CD4-positive, CD25-positive, alpha-beta regulatory T cell (primary cell): ENCODE data around the gene C1GALT1. TPM values are rescaled to one million over a fixed set of nuclear protein-coding genes. Genes with fewer than 3 reads are reported as not detected.

Experiments
- ATAC-seq, 2 donors: fragments of 150-1000 bp; cut with Tn5 transposase; one replicate each; pipeline ENCODE4 v1.10.0; 2021; ENCODE audit warnings: low read depth in 2 of 2, moderate number of reproducible peaks in 2 of 2, moderate library complexity in 1 of 2
- DNase-seq, 3 donors: peaks; one replicate each; pipeline versions ENCODE4 v3.0.0 to v3.0.0-alpha.2; 2012 to 2022; ENCODE audit warnings: mixed read lengths in 1 of 3
- H3K27ac ChIP-seq: one replicate; pipeline ENCODE4 v1.7.0; 2013; ENCODE audit warnings: mild to moderate bottlenecking, low read length; ENCODE audit not compliant: insufficient read depth, poor library complexity, severe bottlenecking
- H3K27me3 ChIP-seq: one replicate; pipeline ENCODE4 v1.7.0; 2013; ENCODE audit warnings: low read length; ENCODE audit not compliant: control insufficient read depth, insufficient read depth
- H3K36me3 ChIP-seq: one replicate; pipeline ENCODE4 v1.7.0; 2013; ENCODE audit warnings: mild to moderate bottlenecking, low read length, moderate library complexity; ENCODE audit not compliant: control insufficient read depth, insufficient read depth
- H3K4me1 ChIP-seq: 2 replicates; pipeline ENCODE4 v1.7.0; 2013; ENCODE audit warnings: mild to moderate bottlenecking, low read length; ENCODE audit not compliant: insufficient read depth, control insufficient read depth, poor library complexity, severe bottlenecking
- H3K4me3 ChIP-seq: one replicate; pipeline ENCODE4 v1.7.0; 2013; ENCODE audit warnings: low read depth, mild to moderate bottlenecking, low read length, moderate library complexity
- H3K9me3 ChIP-seq, 2 experiments: 1 replicate in 1 of 2; 2 replicates in 1 of 2; pipeline ENCODE4 v1.7.0; 2013; ENCODE audit warnings: low read length in 2 of 2, mild to moderate bottlenecking in 1 of 2, moderate library complexity in 1 of 2; ENCODE audit not compliant: control insufficient read depth in 2 of 2
- H3K27ac Mint-ChIP-seq, 3 donors: one replicate each; pipeline ENCODE4 v1.8.0; 2020 to 2022; ENCODE audit warnings: mild to moderate bottlenecking in 3 of 3, mixed read lengths in 3 of 3, moderate library complexity in 2 of 3
- H3K27me3 Mint-ChIP-seq: one replicate; pipeline ENCODE4 v1.8.0; 2022; ENCODE audit warnings: mild to moderate bottlenecking, mixed read lengths
- H3K36me3 Mint-ChIP-seq: one replicate; pipeline ENCODE4 v1.8.0; 2020; ENCODE audit warnings: mixed read lengths
- H3K4me1 Mint-ChIP-seq, 4 donors: one replicate each; pipeline ENCODE4 v1.8.0; 2020 to 2022; ENCODE audit warnings: mixed read lengths in 4 of 4, mild to moderate bottlenecking in 1 of 4
- H3K4me3 Mint-ChIP-seq, 4 donors: one replicate each; pipeline ENCODE4 v1.8.0; 2020 to 2022; ENCODE audit warnings: mild to moderate bottlenecking in 4 of 4, mixed read lengths in 4 of 4, moderate library complexity in 3 of 4
- H3K9me3 Mint-ChIP-seq, 7 donors: one replicate each; pipeline ENCODE4 v1.8.0; 2020 to 2022; ENCODE audit warnings: mixed read lengths in 7 of 7, mild to moderate bottlenecking in 3 of 7, moderate library complexity in 2 of 7
- polyA plus RNA-seq, 4 donors: library from polyadenylated mRNA; unstranded; fragments of 300-500 nt; fragmentation: Illumina TruSeq; gene quantifications; one replicate each; pipeline ENCODE4 v1.2.3, GENCODE V29; 2021
- total RNA-seq: library from RNA; stranded (reverse); gene quantifications from one replicate; pipeline ENCODE4 v1.2.3, GENCODE V29; 2022

The C1GALT1 gene
- total and polyA plus RNA-seq, 5 donors from 2014 or later: 31.5 to 36.8 (median 35.6) TPM

DNA sequence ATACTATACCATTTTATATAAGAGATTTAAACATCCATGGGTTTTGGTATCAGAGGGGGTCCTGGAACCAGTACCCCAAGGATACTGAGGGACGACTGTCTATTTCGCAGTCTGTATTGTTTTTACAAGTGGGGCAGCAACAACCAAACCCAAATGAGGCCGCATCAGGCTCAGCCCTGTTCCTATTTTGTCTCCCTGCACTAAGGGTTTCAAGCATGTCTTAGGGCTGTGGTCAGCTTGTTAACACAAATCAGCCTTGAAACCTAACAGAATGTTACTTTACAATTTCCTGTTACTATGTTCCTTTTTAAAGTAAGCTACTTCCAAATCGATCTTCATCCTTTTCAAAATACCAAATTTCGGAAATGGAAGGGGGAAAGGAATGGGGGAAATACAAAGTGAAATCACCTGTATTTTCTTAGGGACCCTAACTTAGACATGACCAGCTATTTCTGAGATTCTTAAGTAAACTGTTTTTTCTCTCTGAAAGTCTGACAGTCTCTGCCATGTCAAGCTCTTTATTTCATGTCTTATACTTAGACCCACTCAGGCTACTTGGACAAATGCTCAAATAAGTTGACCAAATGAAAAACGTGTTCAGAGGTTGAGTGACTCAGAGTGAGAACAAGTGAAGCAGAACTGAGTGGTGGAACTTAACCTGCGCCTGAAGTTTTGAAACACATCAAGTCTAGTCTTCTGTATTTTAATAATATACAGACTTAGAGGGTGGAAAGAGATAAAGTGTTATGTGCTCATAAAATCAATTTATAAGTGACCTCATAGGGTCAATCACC is 75.8 kb downstream of the C1GALT1 start:
- H3K4me1 ChIP-seq: peaks cover 13% of the 10 kb centered on the region
- H3K4me3 ChIP-seq: peak overlapping the region; percentile 94
- Mint-ChIP-seq H3K4me3 (peak overlapping the region; percentile 40 to 83 (median 56)), H3K27ac (peak overlapping the region; percentile 76 to 93 (median 87)), H3K9me3 (peaks cover 0 to 5% (median 0%) of the 10 kb centered on the region in 7 donors), H3K27me3 (no peaks in the 10 kb centered on the region), H3K4me1 (peaks cover 12 to 34% (median 24%) of the 10 kb centered on the region in 4 donors), H3K36me3 (peaks cover 4% of the 10 kb centered on the region)
- no peaks in the 10 kb centered on the region for H3K36me3 ChIP-seq
- no peaks in the 10 kb centered on the region for H3K27me3 ChIP-seq
- H3K9me3 ChIP-seq: no peaks in the 10 kb centered on the region
- H3K27ac ChIP-seq: peak overlapping the region; percentile 76
- DNase-seq: peak in 1 of 3 donors; percentile 39
- peak; percentile 25 to 39 for ATAC-seq

DNA sequence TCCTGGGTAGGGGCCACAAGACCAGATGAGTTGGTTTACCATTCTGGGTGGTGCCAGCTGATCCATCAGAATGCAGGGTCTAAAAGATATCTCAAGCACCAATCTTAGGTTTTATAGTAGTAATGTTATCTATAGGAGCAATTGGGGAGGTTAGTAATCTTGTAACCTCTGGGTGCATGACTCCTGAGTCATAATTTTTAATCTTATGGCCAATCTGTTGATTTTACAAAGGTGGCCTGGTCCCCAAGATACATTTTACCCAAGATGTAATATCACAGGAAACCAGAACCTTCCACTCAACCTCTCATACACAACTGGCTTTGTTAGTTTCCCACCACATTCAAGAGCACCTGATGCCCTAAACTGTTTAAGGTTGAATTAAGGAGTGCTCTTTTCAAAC is 79.5 kb downstream of the C1GALT1 start:
- peaks cover 0 to 5% (median 0%) of the 10 kb centered on the region in 7 donors for H3K9me3 Mint-ChIP-seq
- Histone ChIP-seq H3K36me3 (no peaks in the 10 kb centered on the region), H3K4me1 (peaks cover 13% of the 10 kb centered on the region), H3K27ac (no peak overlapping the region), H3K27me3 (no peaks in the 10 kb centered on the region), H3K9me3 (no peaks in the 10 kb centered on the region), H3K4me3 (no peak overlapping the region)
- no peaks in the 10 kb centered on the region for H3K36me3 Mint-ChIP-seq
- DNase-seq (no peak), ATAC-seq (no peak)
- peaks cover 12 to 32% (median 23%) of the 10 kb centered on the region in 4 donors for H3K4me1 Mint-ChIP-seq
- H3K27ac Mint-ChIP-seq: no peak overlapping the region
- peak overlapping the region in 1 of 4 donors; percentile 11 for H3K4me3 Mint-ChIP-seq
- no peaks in the 10 kb centered on the region for H3K27me3 Mint-ChIP-seq

DNA sequence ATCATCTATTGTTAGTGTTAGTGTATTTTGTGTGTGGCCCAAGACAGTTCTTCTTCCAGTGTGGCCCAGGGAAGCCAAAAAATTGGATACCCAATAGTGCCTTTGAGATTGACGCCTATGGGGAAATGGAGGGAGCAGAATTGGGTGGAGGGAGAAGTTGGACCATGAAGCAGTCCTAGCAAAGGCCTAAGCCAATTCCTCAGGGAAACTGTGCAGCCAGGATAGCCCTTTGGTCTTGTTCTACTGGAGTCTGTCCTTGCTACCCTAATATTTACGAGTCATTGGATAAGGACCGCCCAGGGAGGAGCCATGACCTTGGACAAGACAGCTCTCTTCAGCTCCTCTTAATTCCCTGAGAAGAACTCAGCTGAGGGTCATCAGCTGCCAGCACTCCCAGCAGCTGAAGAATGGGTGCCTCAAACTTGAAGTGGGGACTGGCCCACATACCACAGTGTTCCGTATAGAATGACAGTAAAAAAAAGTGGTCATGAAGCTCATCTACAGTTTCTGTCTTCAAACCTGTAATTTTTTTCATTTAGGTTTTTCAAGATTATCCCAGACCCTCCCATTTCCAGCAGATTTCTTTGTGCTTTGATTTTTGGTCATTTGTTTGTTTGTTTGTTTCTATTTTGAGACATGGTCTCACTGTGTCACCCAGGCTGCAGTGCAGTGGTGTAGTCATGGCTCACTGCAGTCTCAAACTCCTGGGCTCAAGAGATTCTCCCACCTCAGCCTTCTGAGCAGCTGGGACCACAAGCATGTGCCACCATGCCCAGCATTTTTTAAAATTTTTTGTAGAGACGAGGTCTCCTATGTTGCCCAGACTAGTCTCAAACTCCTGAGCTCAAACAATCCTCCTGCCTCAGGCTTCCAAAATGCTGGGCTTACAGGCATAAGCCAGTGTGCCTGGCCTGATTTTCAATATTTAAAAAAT is 81.2 kb downstream of the C1GALT1 start:
- H3K27me3 ChIP-seq: no peaks in the 10 kb centered on the region
- no peak for DNase-seq
- H3K27ac ChIP-seq: no peak overlapping the region
- no peaks in the 10 kb centered on the region for H3K36me3 ChIP-seq
- Mint-ChIP-seq H3K9me3 (peaks cover 0 to 5% (median 0%) of the 10 kb centered on the region in 7 donors), H3K4me3 (no peak overlapping the region), H3K27me3 (peaks cover 4% of the 10 kb centered on the region), H3K27ac (no peak overlapping the region), H3K4me1 (peaks cover 4 to 18% (median 13%) of the 10 kb centered on the region in 4 donors), H3K36me3 (no peaks in the 10 kb centered on the region)
- H3K9me3 ChIP-seq: no peaks in the 10 kb centered on the region
- peaks cover 1% of the 10 kb centered on the region for H3K4me1 ChIP-seq
- H3K4me3 ChIP-seq: no peak overlapping the region
- ATAC-seq: no peak

DNA sequence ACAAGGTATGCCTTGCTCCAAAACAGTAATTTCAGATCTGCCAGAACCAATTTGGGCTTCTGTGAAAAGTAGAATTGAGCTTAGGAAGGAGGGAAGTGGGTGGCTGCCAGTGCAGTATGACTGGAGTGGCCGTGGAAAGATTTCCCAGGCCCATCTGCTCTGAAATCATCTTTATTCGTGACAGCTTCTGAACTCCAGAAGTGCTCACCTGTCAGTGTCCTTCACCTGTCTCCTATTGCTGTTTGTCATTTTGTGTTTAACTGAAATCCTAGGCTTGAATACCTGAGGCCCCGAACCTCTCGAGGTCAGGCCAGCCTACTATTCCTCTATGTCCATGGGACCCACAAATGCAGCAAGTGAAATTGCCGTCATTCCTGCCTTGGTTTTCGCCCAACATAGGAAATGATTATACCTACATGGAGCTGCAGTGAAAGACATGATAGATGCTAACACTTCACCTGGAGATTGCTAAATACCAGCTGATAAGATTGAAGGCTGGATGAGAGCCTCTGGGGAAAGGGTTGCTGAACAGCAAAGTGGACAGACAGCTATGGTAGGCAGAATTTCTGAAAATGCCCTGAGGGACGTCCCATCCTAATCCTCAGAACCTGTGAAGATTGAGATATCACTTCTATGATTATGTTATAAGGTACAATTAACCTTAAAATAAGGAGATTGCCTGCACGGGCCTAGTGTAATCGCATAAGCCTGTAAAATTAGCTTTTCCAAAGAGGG is 82.1 kb downstream of the C1GALT1 start:
- Histone ChIP-seq H3K36me3 (no peaks in the 10 kb centered on the region), H3K4me1 (no peaks in the 10 kb centered on the region), H3K9me3 (no peaks in the 10 kb centered on the region), H3K27ac (no peak overlapping the region), H3K4me3 (no peak overlapping the region), H3K27me3 (peaks cover 4% of the 10 kb centered on the region)
- Mint-ChIP-seq H3K4me1 (peaks cover 0 to 13% (median 8%) of the 10 kb centered on the region in 4 donors), H3K9me3 (peaks cover 0 to 5% (median 0%) of the 10 kb centered on the region in 7 donors), H3K27me3 (peaks cover 9% of the 10 kb centered on the region), H3K4me3 (no peak overlapping the region), H3K36me3 (no peaks in the 10 kb centered on the region), H3K27ac (no peak overlapping the region)
- ATAC-seq (no peak), DNase-seq (no peak)

DNA sequence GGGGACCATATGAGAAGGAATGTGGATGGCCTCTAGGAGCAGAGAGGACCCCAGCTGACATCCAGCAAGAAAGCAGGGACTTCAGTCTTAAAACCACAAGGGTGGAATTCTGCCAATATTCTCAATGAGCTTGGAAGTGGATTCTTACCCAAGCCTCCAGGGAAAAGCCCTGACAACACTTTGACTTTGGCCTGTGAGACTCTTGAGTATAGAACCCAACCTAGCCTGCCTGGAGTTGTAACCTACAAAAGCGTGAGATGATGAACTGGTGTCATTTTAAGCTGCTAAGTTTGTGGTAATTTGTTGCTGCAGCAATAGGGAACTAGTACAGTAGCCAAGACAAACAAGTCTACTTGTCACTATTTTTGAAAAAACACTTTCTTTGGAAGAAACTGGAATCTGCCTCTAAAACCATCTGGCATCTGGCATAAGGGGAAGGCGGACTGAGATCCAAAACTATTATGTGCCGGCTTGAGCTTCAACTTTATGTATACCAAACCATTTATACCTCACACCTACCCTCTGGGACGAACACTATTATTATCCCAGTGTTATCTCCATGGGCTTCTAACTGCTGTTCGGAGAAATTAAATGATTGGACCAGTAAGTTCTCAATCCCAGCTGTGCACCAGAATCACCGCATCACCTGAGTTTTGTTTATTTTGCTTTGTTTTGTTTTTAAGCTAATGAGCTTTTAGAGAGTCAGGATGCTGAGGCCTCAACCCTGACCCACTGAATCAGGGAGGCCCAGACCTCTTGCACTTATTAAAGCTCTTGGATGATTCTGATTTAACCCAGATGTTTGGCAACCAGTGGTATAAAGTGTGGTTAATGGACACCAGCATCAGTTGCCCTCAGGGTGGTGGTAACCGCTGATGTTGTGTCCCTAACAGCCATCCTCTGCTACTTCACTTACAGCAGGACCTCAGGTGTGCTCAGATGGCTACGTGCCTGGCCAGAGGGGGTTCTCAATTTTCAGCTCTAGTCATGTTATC is 83.0 kb downstream of the C1GALT1 start:
- H3K27me3 ChIP-seq: peaks cover 6% of the 10 kb centered on the region
- no peaks in the 10 kb centered on the region for H3K36me3 Mint-ChIP-seq
- peaks cover 0 to 5% (median 0%) of the 10 kb centered on the region in 7 donors for H3K9me3 Mint-ChIP-seq
- no peak for DNase-seq
- H3K36me3 ChIP-seq: no peaks in the 10 kb centered on the region
- ATAC-seq: no peak
- peaks cover 11% of the 10 kb centered on the region for H3K27me3 Mint-ChIP-seq
- H3K4me3 ChIP-seq: no peak overlapping the region
- H3K9me3 ChIP-seq: no peaks in the 10 kb centered on the region
- no peak overlapping the region for H3K27ac ChIP-seq
- no peaks in the 10 kb centered on the region for H3K4me1 ChIP-seq
- H3K4me1 Mint-ChIP-seq: peaks cover 0 to 4% (median 2%) of the 10 kb centered on the region in 4 donors
- H3K27ac Mint-ChIP-seq: no peak overlapping the region
- no peak overlapping the region for H3K4me3 Mint-ChIP-seq

DNA sequence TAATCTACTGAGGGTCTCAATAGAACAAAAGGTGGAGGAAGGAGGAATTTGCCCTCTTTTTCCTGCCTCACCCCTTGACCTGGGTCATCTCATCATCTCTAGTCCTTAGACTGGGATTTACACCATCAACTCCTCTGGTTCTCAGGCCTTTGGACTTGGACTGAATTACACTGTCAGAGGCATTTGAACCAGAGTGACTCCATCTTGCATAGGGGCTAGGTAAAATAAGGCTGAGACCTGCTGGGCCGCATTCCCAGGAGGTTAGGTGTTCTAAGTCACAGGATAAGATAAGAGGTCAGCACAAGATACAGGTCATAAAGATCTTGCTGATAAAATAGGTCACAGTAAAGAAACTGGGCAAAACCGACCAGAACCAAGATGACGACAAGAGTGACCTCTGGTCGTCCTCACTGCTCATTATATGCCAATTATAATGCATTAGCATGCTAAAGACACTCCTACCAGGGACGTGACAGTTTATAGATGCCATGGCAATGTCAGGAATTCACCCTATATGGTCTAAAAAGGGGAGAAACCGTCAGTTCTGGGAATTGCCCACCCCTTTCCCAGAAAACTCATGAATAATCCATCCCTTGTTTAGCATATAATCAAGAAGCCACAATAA is 84.0 kb downstream of the C1GALT1 start:
- Mint-ChIP-seq H3K27ac (no peak overlapping the region), H3K27me3 (peaks cover 21% of the 10 kb centered on the region), H3K4me3 (no peak overlapping the region), H3K9me3 (peaks cover 0 to 3% (median 0%) of the 10 kb centered on the region in 7 donors), H3K4me1 (peaks cover 0 to 2% (median 0%) of the 10 kb centered on the region in 4 donors), H3K36me3 (no peaks in the 10 kb centered on the region)
- Histone ChIP-seq H3K27ac (no peak overlapping the region), H3K36me3 (no peaks in the 10 kb centered on the region), H3K9me3 (no peaks in the 10 kb centered on the region), H3K4me1 (no peaks in the 10 kb centered on the region), H3K4me3 (no peak overlapping the region), H3K27me3 (peaks cover 6% of the 10 kb centered on the region)
- ATAC-seq (no peak), DNase-seq (no peak)
